ENCODE measurements around the gene HTR1E.
"Not testable (repeated sequence)": the region's sequence is repeated elsewhere in the genome, so short reads cannot be mapped to it uniquely, and the experiment has no call there.

HTR1E gene

DNA sequence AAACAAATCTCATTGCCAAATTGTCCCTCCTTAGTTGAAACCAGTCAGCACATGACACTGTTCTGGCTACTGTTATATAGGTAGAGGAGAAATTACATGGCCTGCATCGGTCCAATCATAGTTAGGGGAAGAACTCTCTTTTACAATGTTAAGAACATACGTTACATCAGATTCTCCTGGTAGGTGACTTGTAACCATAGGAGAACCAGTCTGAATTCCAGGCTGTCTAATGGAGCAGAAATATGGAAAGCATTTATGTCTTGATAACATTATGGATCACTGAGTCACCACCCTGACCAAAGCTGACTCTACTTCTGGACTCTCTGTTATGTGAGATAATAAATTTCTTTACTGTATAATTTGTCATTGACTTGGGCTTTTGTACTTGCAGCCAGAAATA lies 40.9 kb downstream of the HTR1E start:
- DNase-seq, result no peak

GRCh38 chr6:87001494-87001893 lies 64.2 kb downstream of the HTR1E start:
- DNase-seq, result no peak

- DNase-seq, result not testable (repeated sequence)
Measured at GRCh38 chr6:87002391-87002790, 65.1 kb downstream of the HTR1E start.

DNA sequence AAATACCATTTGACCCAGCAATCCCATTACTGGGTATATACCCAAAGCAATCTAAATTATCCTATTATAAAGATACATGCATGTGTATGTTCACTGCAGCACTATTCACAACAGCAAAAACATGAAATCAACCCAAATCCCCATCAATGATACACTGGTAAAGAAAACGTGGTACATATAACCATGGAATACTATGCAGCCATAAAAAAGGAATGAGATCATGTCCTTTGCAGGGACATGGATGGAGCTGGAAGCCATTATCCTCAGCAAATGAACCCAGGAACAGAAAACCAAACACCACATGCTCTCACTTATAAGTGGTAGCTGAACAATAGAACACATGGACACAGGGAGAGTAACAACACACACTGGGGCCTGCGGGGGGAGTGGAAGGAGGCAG lies 69.2 kb downstream of the HTR1E start:
- not testable (repeated sequence) for DNase-seq

DNA sequence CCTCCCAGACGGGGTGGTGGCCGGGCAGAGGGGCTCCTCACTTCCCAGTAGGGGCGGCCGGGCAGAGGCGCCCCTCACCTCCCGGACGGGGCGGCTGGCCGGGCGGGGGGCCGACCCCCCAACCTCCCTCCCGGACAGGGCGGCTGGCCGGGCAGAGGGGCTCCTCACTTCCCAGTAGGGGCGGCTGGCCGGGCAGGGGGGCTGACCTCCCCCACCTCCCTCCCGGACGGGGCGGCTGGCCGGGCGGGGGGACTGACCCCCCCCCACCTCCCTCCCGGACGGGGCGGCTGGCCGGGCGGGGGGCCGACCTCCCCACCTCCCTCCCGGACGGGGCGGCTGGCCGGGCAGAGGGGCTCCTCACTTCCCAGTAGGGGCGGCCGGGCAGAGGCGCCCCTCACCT lies 72.3 kb downstream of the HTR1E start:
- not testable (repeated sequence) for DNase-seq

DNA sequence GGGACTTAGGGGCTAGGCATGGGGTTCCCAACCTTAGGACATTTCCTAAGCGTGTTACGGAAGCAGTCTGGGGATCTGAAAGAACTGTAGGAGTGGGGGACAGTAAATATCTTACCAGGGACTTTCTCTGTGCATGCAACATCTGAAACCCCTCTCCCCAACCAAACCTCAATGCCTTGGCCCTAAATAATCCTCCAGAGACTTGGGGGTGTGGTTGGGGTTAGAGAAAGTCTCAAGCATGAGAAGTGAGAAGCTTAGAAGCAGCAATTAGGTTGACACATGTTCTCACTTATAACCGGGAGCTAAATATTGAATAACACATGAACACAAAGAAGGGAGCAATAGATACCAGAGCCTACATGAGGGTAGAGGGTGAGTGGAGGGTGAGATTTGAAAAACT lies 74.7 kb downstream of the HTR1E start:
- no peak for DNase-seq

GRCh38 chr6:87012743-87013142 lies 75.4 kb downstream of the HTR1E start:
- DNase-seq, result no peak

DNA sequence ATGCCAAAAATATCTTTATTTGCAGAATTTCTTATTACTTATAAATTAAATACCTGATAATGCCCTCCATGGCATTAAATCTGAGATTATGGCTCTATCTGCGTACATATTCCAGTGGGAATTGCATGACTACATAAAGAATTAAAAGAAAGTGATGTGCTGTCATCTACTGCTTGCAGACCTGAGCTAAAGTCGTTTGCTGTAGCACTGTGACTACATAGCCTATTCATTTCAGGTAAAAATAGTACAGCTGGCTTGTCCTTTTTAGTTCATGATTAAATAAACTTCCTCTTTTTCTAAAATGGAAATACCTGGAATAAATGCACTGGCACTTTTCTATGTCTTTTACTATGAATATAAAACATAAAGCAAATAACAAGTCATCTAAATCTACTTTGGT lies 79.4 kb downstream of the HTR1E start:
- no peak for DNase-seq

GRCh38 chr6:87027021-87027420 lies 89.7 kb downstream of the HTR1E start:
- DNase-seq, result no peak

DNA sequence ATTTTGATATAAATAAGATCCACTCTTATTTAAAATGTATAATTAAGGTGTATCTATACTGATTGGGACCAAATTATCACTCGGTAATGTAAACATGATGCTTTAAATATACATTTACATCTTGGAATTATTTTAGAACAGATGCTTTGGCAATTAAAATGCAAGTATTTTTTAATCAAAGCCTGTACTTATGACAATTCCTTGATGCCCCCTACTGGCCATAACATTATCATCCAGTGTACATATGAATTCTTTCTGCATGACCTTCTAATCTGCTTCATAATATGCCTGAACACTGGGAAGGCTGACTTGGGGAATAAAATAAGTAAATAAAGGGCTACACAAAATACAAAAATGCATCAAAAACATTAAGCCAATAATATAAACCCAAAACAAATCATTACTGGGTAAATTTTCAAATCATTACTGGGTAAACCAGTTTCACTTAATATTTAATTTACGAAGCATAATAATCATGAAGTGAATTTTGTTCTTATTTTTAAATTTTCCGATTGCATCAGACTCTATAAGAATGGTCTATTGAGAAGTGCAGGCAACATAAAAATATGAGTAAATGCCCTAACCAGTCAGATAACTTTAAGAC lies 92.5 kb downstream of the HTR1E start:
- DNase-seq, result peak; percentile 50

DNA sequence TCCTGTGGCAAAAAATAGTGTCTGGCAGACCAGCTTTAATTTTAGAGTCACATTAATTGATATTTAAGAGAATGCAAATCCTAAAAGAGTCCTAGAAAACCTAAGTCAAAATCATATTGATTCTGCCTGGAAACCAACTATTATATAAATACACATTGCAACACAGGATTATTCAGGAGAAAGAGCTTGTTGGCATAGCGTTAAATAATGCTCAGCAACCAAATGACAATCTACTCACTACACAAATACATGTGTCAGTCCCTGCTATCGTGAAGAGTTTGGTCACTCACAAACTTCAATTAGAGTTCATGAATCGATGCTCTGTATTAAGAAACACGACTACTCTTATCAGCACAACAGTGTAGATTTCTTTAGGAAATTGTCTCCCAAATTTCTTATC lies 103.4 kb downstream of the HTR1E start:
- no peak for DNase-seq

DNA sequence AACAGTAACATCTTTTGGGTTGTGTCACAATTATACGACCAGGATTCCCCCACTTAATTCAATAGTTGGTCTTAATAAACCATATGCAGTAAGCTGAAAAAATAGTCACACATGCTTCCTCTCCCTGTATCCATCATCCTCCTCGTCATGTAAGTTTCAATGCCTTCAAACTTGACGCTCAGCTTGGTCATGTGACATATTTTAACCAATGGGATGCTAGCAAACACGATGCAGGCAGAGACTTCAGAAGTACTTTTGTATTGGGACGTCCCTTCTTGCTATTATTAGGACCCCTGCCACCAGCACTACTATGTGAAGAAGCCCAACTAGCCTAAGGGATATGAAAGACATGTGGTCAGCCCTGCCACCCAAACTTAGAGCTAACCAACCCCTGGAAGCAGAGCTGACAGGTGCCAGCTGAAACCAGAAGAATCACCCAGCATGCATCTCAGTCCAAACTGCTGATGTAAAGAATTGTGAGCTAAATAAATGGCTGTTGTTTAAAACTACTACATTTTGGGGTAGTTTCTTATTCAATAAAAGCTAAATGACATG lies 108.3 kb downstream of the HTR1E start:
- DNase-seq, result no peak

GRCh38 chr6:87049779-87050178 lies 112.5 kb downstream of the HTR1E start:
- DNase-seq, result no peak

DNA sequence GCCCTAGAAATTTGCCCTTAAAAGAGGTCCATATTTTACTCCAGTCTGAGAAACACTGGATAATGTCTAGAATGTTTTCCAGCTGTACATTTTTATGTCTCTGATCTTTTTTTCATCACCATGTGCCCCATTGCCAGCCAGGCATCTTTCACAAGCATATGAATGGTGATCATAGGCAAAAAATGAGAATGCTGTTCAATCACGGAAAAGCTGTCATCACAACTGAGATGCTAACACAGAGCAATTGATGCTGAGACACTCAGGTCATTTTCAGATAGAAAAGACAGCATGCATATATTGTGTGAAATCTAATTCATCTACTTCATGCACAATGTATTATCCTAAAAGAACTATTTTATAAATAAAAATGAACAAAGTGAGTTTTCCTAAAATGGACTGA lies 116.0 kb downstream of the HTR1E start:
- DNase-seq, result no peak

DNA sequence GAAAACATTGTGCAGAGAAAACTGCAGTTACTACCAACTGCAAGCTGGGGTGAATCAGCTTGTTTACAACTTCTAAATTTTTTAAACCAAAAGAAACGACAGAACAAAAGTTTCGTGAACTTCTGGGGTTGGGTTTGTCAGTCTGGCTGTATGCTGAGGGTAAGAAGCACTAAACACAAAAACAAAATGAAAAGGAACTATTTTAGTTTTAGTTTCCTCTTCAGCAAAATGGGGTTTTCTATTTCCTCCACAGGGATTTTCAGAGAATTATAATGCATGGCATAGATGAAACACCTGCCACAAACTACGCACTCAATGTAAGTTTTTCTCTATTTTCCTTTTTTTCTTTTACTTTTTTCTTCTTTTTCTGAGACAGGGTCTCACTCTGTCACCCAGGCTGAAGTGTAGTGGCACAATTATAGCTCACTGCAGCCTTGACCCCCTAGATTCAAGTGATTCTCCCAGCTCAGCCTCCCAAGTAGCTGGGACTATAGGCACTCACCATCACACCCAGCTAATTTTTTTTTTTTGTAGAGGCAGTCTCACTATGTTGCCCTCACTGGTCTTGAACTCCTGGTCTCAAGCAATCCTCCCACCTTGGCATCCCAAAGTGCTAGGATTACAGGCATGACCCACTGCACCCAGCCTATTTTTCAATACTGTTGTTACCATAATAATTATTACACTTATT lies 117.0 kb downstream of the HTR1E start:
- no peak for DNase-seq

GRCh38 chr6:87059943-87060342 lies 122.6 kb downstream of the HTR1E start:
- no peak for DNase-seq

DNA sequence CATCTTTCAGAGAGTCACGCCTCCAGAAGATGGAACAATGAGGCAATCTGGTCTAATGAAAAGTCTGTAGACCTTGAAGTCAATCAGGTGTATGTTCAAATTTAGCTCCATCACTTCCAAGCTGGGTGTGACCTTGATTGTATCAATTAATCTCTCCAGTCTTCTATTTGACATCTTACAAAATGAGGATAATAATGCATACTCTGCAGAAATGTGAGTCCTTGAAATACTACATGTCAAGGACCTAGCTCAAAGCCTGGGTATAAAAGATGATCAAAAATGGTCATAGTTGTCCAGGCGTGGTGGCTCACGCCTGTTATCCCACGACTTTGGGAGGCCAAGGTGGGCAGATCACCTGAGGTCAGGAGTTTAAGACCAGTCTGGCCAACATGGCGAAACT lies 127.8 kb downstream of the HTR1E start:
- no peak for DNase-seq
